GM12801 (cell line): ENCODE measurements around the gene HSD17B11.

Experiments
- CTCF ChIP-seq: IDR thresholded peaks from one replicate; pipeline ENCODE4 v1.5.1; 2011; ENCODE audit warnings: control low read depth; ENCODE audit not compliant: insufficient read length; ENCODE audit errors: extremely low read depth

HSD17B11 gene

DNA sequence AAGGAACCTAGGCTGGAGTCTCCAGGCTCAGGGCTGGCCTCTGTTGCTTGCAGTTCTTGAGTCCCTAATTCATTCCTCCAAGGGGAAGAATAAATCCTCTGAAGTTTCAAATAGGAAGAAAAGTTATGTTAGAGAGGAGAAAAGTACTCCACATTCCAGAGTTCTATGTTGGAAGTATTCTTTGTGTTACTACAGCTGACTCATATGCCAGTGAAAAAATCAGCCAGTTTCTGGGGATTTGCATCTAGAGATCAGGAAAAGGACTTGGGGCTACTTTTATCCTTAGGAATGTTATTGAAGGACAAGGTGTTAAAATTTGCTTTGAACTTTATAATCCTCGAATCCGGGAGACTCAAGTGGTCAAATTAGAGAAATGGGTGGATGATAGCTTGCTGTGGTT is 19.7 kb upstream of the HSD17B11 start:
- TF ChIP-seq CTCF = no peak

DNA sequence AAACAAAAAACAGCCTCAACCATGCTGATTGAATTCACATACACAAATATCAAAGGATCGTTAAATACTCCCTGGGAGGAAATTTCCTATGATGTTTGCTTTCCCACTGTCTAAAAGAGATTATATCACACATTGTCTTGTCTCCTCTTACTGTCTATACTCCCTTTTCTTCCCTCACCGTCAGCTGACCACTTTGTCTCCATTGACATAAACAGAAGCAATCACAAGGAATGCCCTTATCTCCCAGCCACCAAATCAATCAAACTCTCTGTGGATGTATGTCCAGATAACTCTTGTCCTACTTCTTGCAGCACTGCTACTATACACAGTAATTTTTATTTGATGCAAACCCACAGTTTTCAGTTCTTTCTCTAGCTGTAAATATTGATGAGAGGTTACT is 19.2 kb upstream of the HSD17B11 start:
- TF ChIP-seq CTCF = no peak

DNA sequence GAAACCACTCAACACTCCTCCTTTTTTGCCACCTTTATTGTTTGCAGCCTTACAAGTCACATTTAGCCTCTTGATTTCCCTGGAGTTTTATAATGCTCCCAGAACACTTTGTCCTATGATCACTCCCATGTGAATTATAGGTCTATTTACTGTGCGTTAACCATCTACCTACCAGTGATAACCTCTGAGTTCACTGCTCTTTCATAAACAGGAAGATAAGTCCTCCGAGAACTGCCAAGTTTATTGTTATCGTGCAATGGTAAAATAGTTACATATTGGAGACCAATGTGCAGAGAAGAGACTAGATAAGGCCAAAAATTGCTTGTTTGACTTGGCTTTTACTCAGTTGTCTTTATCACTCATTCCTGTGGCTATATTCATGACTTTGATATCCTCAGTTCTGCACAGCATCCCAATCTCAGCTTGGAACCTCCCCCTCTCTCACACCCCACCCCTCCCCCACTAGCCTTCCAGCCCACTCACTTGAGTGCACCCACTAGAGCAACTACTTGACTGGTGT is 18.5 kb upstream of the HSD17B11 start:
- no peak for TF ChIP-seq CTCF

DNA sequence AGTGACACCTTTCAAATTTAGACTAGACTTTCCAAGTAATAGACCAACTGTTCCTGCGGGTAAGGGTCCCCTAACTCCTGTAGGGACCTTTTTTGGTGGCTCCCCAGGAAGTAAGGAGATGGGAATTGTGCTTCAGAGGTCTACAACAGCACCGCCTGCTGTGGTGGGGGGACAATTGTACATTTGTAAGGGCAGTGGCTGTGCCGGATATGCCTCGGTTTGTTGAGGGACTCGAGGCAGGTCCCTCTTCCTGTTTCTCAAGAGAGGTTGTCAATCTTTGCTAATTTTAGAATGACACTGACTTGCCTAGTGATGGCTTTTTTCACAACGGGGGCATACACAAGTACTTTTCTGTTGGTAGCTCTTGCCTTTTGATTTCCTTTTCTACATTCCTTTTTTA is 15.5 kb upstream of the HSD17B11 start:
- no peak for TF ChIP-seq CTCF

- TF ChIP-seq CTCF = no peak
Measured at GRCh38 chr4:87405211-87405820, 14.3 kb upstream of the HSD17B11 start.

- no peak for TF ChIP-seq CTCF
Measured at GRCh38 chr4:87399954-87400353, 9.0 kb upstream of the HSD17B11 start.

DNA sequence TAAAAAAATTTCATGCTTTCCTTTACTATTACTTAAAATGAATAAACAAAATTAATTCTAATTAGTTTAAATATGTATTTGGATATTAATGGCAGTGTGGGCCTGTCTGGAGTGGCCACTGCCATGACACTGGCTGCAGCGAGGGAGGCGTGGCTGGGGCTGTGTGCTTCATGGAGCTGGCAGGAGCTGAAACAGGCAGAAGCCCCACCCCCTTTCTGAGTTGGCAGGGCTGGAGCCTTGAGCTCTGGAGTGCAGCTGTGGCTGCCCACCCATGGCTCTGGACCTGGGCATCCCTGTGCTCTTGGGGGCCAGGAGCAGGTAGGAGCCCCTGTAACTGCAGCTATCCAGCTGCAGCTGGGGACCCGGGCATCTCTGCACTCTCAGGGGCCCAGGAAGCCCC is 8.2 kb upstream of the HSD17B11 start:
- TF ChIP-seq CTCF = no peak
